OCI-LY7 (cell line): ENCODE data around the gene CRY1. TPM values are rescaled to one million over a fixed set of nuclear protein-coding genes. Genes with fewer than 3 reads are reported as not detected.

ENCODE experiments used
- BruUV-seq: library from RNA; stranded (reverse); fragments of 400-500 nt; replicated peaks from 2 replicates; lab custom pipeline; 2021; lab: Mats Ljungman, UMichigan
- CTCF ChIA-PET: fragments of 300-600 bp; sonication (Branson Sonifier 250); formaldehyde crosslinking; loops from one replicate; lab custom pipeline; 2022; ENCODE audit warnings: antibody characterized with exemption; ENCODE audit not compliant: unreplicated experiment; lab: Charles Lee
- POLR2A ChIA-PET: fragments of 300-600 bp; sonication (Branson Sonifier 250); formaldehyde crosslinking; loops from one replicate; lab custom pipeline; 2022; ENCODE audit warnings: antibody characterized with exemption; lab: Charles Lee
- DNase-seq: peaks from one replicate; pipeline ENCODE4 v3.0.0-alpha.2; 2015; ENCODE audit warnings: low spot score
- H2AFZ ChIP-seq: fragments of 200-600 bp; sonication (generic), shearing (Covaris generic); 2 replicates; pipeline ENCODE4 v1.6.1; 2014; ENCODE audit warnings: mild to moderate bottlenecking, antibody characterized with exemption, low read length, moderate library complexity
- H3K27ac ChIP-seq: fragments of 200-600 bp; sonication (generic); 2 replicates; pipeline ENCODE4 v1.5.1; 2014; ENCODE audit warnings: mixed run types, low read depth, mild to moderate bottlenecking, moderate library complexity, low read length, inconsistent platforms; ENCODE audit not compliant: poor library complexity, severe bottlenecking
- H3K36me3 ChIP-seq: fragments of 200-600 bp; sonication (generic); 2 replicates; pipeline ENCODE4 v1.6.1; 2014; ENCODE audit warnings: mild to moderate bottlenecking, antibody characterized with exemption, low read length, moderate library complexity, mixed read lengths; ENCODE audit not compliant: insufficient read depth
- H3K4me1 ChIP-seq: fragments of 200-600 bp; sonication (generic); 2 replicates; pipeline ENCODE4 v1.5.1; 2014; ENCODE audit warnings: mild to moderate bottlenecking, low read length; ENCODE audit not compliant: insufficient read depth, poor library complexity, severe bottlenecking
- H3K4me2 ChIP-seq: fragments of 200-600 bp; sonication (generic); 2 replicates; pipeline ENCODE4 v1.6.1; 2014; ENCODE audit warnings: mild to moderate bottlenecking, low read length
- H3K4me3 ChIP-seq: fragments of 200-600 bp; sonication (generic); 2 replicates; pipeline ENCODE4 v1.5.1; 2014; ENCODE audit warnings: mild to moderate bottlenecking, low read depth, low read length; ENCODE audit not compliant: poor library complexity, severe bottlenecking
- H3K79me2 ChIP-seq: fragments of 200-600 bp; sonication (generic); 2 replicates; pipeline ENCODE4 v1.6.1; 2016; ENCODE audit warnings: low read depth, mild to moderate bottlenecking, low read length, moderate library complexity, mixed read lengths; ENCODE audit not compliant: insufficient read depth
- H3K9me2 ChIP-seq: fragments of 200-600 bp; sonication (generic); 2 replicates; pipeline ENCODE4 v1.6.1; 2016; ENCODE audit warnings: mild to moderate bottlenecking, low read length, mixed read lengths; ENCODE audit not compliant: insufficient read depth
- H3K9me3 ChIP-seq: fragments of 200-600 bp; sonication (generic); 2 replicates; pipeline ENCODE4 v1.6.1; 2014; ENCODE audit warnings: mild to moderate bottlenecking, mixed run types, low read length, mixed read lengths
- H4K20me1 ChIP-seq: fragments of 200-600 bp; sonication (generic); 2 replicates; pipeline ENCODE4 v1.6.1; 2014; ENCODE audit warnings: mild to moderate bottlenecking, antibody characterized with exemption, low read length, moderate library complexity, mixed read lengths; ENCODE audit not compliant: insufficient read depth
- CTCF ChIP-seq: fragments of 200-600 bp; sonication (generic); conservative IDR thresholded peaks from 2 replicates; pipeline ENCODE4 v1.5.1; 2014; ENCODE audit warnings: mild to moderate bottlenecking, antibody characterized with exemption, low read length, moderate library complexity, mixed read lengths
- EZH2phosphoT487 ChIP-seq: fragments of 200-600 bp; sonication (generic); IDR thresholded peaks from 2 replicates; pipeline ENCODE4 v1.6.1; 2018; ENCODE audit warnings: low read depth, borderline replicate concordance, mild to moderate bottlenecking, mixed run types, antibody characterized with exemption, low read length, moderate library complexity, mixed read lengths
- intact Hi-C: fragments of 100-400 bp; cut with micrococcal nuclease; formaldehyde crosslinking; loops from one replicate; pipeline ENCODE4 v1.10.0; 2022; ENCODE audit not compliant: unreplicated experiment
- total RNA-seq, 2 experiments: library from RNA; depleted of rRNA in 1 of 2; stranded (reverse); fragments of >200 nt in 1 of 2; shearing (Covaris generic) in 1 of 2; gene quantifications; 2 replicates each; pipeline ENCODE4 v1.2.3, GENCODE V29; 2014 to 2022

Gene CRY1
- total RNA-seq, 2 experiments from 2014 or later: not detected

- H3K4me2 ChIP-seq: peak overlapping the region; percentile 84
- no peaks in the 10 kb centered on the region for H3K79me2 ChIP-seq
- CTCF ChIA-PET: no interaction called here
Observed at GRCh38 chr12:106986135-106986534, 107.2 kb downstream of the CRY1 start.

GRCh38 chr12:106985479-106985878 is 107.9 kb downstream of the CRY1 start:
- Histone ChIP-seq H3K79me2 (no peaks in the 10 kb centered on the region), H3K9me2 (no peaks in the 10 kb centered on the region), H3K27ac (no peak overlapping the region), H4K20me1 (no peaks in the 10 kb centered on the region), H3K36me3 (no peaks in the 10 kb centered on the region; the same call in 1 of the 2 replicates), H3K4me2 (0 out of 2 replicates have a peak overlapping the region, but pooled peaks have one; percentile 84), H3K4me1 (peaks cover 14% of the 10 kb centered on the region), H3K9me3 (no peaks in the 10 kb centered on the region), H2AFZ (no peak overlapping the region), H3K4me3 (no peak overlapping the region)
- DNase-seq: no peak
- BruUV-seq: no TSS peak
- TF ChIP-seq EZH2phosphoT487 (no peak), CTCF (no peak)
- intact Hi-C loops: no loop called here
- POLR2A ChIA-PET: no interaction called here
- CTCF ChIA-PET: no interaction called here

More at GRCh38 chr12:106986135-106986534, 107.2 kb downstream of the CRY1 start:
- Histone ChIP-seq H3K4me3 (peak overlapping the region; percentile 76), H3K36me3 (no peaks in the 10 kb centered on the region; the same call in 1 of the 2 replicates), H4K20me1 (no peaks in the 10 kb centered on the region), H3K9me2 (no peaks in the 10 kb centered on the region), H3K4me1 (peaks cover 14% of the 10 kb centered on the region), H3K27ac (no peak overlapping the region), H2AFZ (peak overlapping the region; percentile 90; the same call in 1 of the 2 replicates), H3K9me3 (no peaks in the 10 kb centered on the region)
- BruUV-seq: TSS peak; percentile 68
- TF ChIP-seq CTCF (no peak), EZH2phosphoT487 (no peak)
- intact Hi-C loops: no loop called here
- no peak for DNase-seq
- POLR2A ChIA-PET: interaction anchor here (1.4 to 1.7 kb wide), 3 partner anchors 9 to 31 kb away, joined by 6 to 8 read pairs (median 8); partner anchors contain the start of gene TMEM263

- CTCF ChIA-PET: no interaction called here
- no peak for DNase-seq
- intact Hi-C loops: no loop called here
Observed at GRCh38 chr12:106984588-106985137, 108.7 kb downstream of the CRY1 start.

More at GRCh38 chr12:106984588-106985137, 108.7 kb downstream of the CRY1 start:
- Histone ChIP-seq H3K27ac (no peak overlapping the region), H4K20me1 (no peaks in the 10 kb centered on the region), H2AFZ (no peak overlapping the region), H3K36me3 (no peaks in the 10 kb centered on the region; the same call in 1 of the 2 replicates), H3K9me3 (no peaks in the 10 kb centered on the region), H3K4me3 (no peak overlapping the region), H3K9me2 (no peaks in the 10 kb centered on the region), H3K4me1 (peaks cover 14% of the 10 kb centered on the region), H3K79me2 (no peaks in the 10 kb centered on the region), H3K4me2 (no peak overlapping the region)
- BruUV-seq: no TSS peak
- TF ChIP-seq CTCF: no peak
- TF ChIP-seq EZH2phosphoT487: no peak
- POLR2A ChIA-PET: interaction anchor here (0.6 to 0.7 kb wide), 2 partner anchors 116 to 1199 kb away, joined by 3 read pairs; no protein-coding TSS in a partner anchor
